H9 (cell line): ENCODE data around the gene LRRC74B. TPM values are rescaled to one million over a fixed set of nuclear protein-coding genes. Genes with fewer than 3 reads are reported as not detected.

ENCODE experiments used
- DNase-seq: peaks from one replicate; pipeline ENCODE4 v3.0.0-alpha.2; 2017
- H2AFZ ChIP-seq: one replicate; pipeline ENCODE4 v1.6.1; 2013; ENCODE audit warnings: mild to moderate bottlenecking, low read length, control low read depth, moderate library complexity
- H2AK5ac ChIP-seq: 2 replicates; pipeline ENCODE4 v1.6.1; 2013; ENCODE audit warnings: low read length, control low read depth, mixed read lengths; ENCODE audit not compliant: insufficient read length
- H2BK120ac ChIP-seq: one replicate; pipeline ENCODE4 v1.6.1; 2013; ENCODE audit warnings: low read depth, mild to moderate bottlenecking, low read length, control low read depth, inconsistent platforms; ENCODE audit not compliant: poor library complexity, severe bottlenecking
- H2BK12ac ChIP-seq: 2 replicates; pipeline ENCODE4 v1.6.1; 2013; ENCODE audit warnings: low read length, control low read depth, mixed read lengths, low read depth; ENCODE audit not compliant: insufficient read length
- H2BK15ac ChIP-seq: 2 replicates; pipeline ENCODE4 v1.6.1; 2013; ENCODE audit warnings: low read depth, low read length, control low read depth
- H2BK20ac ChIP-seq: one replicate; pipeline ENCODE4 v1.6.1; 2013; ENCODE audit warnings: low read depth, mild to moderate bottlenecking, low read length, control low read depth, inconsistent platforms; ENCODE audit not compliant: poor library complexity, severe bottlenecking
- H2BK5ac ChIP-seq: 2 replicates; pipeline ENCODE4 v1.6.1; 2013; ENCODE audit warnings: low read length, control low read depth, mixed read lengths; ENCODE audit not compliant: insufficient read length
- H3K14ac ChIP-seq: 2 replicates; pipeline ENCODE4 v1.6.1; 2013; ENCODE audit warnings: low read length, control low read depth; ENCODE audit not compliant: insufficient read depth
- H3K18ac ChIP-seq: 2 replicates; pipeline ENCODE4 v1.6.1; 2013; ENCODE audit warnings: low read depth, mild to moderate bottlenecking, mixed read lengths, low read length, control low read depth; ENCODE audit not compliant: insufficient read length
- H3K23ac ChIP-seq: 2 replicates; pipeline ENCODE4 v1.6.1; 2013; ENCODE audit warnings: low read length, control low read depth, mixed read lengths, low read depth; ENCODE audit not compliant: insufficient read length
- H3K23me2 ChIP-seq: 2 replicates; pipeline ENCODE4 v1.6.1; 2013; ENCODE audit warnings: low read depth, mild to moderate bottlenecking, mixed read lengths, low read length, control low read depth; ENCODE audit not compliant: insufficient read length, poor library complexity, severe bottlenecking
- H3K27ac ChIP-seq: 2 replicates; pipeline ENCODE4 v1.5.1; 2013; ENCODE audit warnings: low read length, control low read depth, mixed read lengths, low read depth; ENCODE audit not compliant: insufficient read length
- H3K27me3 ChIP-seq: 2 replicates; pipeline ENCODE4 v1.6.1; 2013; ENCODE audit warnings: low read length, control low read depth, inconsistent platforms; ENCODE audit not compliant: insufficient read depth
- H3K4ac ChIP-seq: 2 replicates; pipeline ENCODE4 v1.6.1; 2013; ENCODE audit warnings: low read depth, mild to moderate bottlenecking, control low read depth, inconsistent platforms, low read length, moderate library complexity
- H3K4me1 ChIP-seq: 2 replicates; pipeline ENCODE4 v1.6.1; 2013; ENCODE audit warnings: low read length, control low read depth, inconsistent platforms; ENCODE audit not compliant: insufficient read depth
- H3K4me2 ChIP-seq: 2 replicates; pipeline ENCODE4 v1.6.1; 2013; ENCODE audit warnings: low read length, control low read depth, mixed read lengths; ENCODE audit not compliant: insufficient read length, insufficient read depth
- H3K56ac ChIP-seq: 2 replicates; pipeline ENCODE4 v1.6.1; 2013; ENCODE audit warnings: low read depth, mild to moderate bottlenecking, mixed read lengths, low read length, control low read depth; ENCODE audit not compliant: insufficient read length
- H3K79me1 ChIP-seq: 2 replicates; pipeline ENCODE4 v1.6.1; 2013; ENCODE audit warnings: low read depth, mild to moderate bottlenecking, moderate library complexity, low read length, control low read depth, inconsistent platforms; ENCODE audit not compliant: insufficient read depth, poor library complexity, severe bottlenecking
- H3K79me2 ChIP-seq: 2 replicates; pipeline ENCODE4 v1.6.1; 2013; ENCODE audit warnings: low read length, control low read depth, inconsistent platforms; ENCODE audit not compliant: insufficient read depth
- H3K9ac ChIP-seq: 2 replicates; pipeline ENCODE4 v1.6.1; 2013; ENCODE audit warnings: low read length, control low read depth, mixed read lengths; ENCODE audit not compliant: insufficient read length; ENCODE audit errors: extremely low read depth
- H3K9me3 ChIP-seq: one replicate; pipeline ENCODE4 v1.6.1; 2013; ENCODE audit warnings: low read depth, low read length, inconsistent platforms; ENCODE audit not compliant: control insufficient read depth
- H3T11ph ChIP-seq: one replicate; pipeline ENCODE4 v1.6.1; 2013; ENCODE audit warnings: mild to moderate bottlenecking, low read length, control low read depth, inconsistent platforms
- H4K20me1 ChIP-seq: one replicate; pipeline ENCODE4 v1.6.1; 2013; ENCODE audit not compliant: control insufficient read depth, insufficient read length, insufficient read depth
- H4K5ac ChIP-seq: 2 replicates; pipeline ENCODE4 v1.6.1; 2013; ENCODE audit warnings: low read depth, mild to moderate bottlenecking, mixed read lengths, low read length, control low read depth; ENCODE audit not compliant: insufficient read length
- H4K8ac ChIP-seq: replicated peaks from 2 replicates; pipeline ENCODE4 v1.6.1; 2013; ENCODE audit warnings: low read length, control low read depth, mixed read lengths, low read depth; ENCODE audit not compliant: insufficient read length
- H4K91ac ChIP-seq: 2 replicates; pipeline ENCODE4 v1.6.1; 2013; ENCODE audit warnings: low read depth, mild to moderate bottlenecking, moderate library complexity, mixed read lengths, low read length, control low read depth; ENCODE audit not compliant: insufficient read length
- H3K27ac Mint-ChIP-seq, 3 experiments: 2 replicates in 2 of 3; 3 replicates in 1 of 3; pipeline ENCODE4 v1.8.0; 2020 to 2021; ENCODE audit warnings: mixed read lengths in 3 of 3, mild to moderate bottlenecking in 1 of 3, moderate library complexity in 1 of 3
- H3K27me3 Mint-ChIP-seq: 2 replicates; pipeline ENCODE4 v1.8.0; 2021; ENCODE audit warnings: low read depth, mild to moderate bottlenecking, moderate library complexity, mixed read lengths
- H3K36me3 Mint-ChIP-seq, 3 experiments: 2 replicates in 2 of 3; 3 replicates in 1 of 3; pipeline ENCODE4 v1.8.0; 2020 to 2021; ENCODE audit warnings: low read depth in 3 of 3, mixed read lengths in 3 of 3; ENCODE audit not compliant: insufficient read depth in 1 of 3
- H3K4me1 Mint-ChIP-seq, 2 experiments: 2 replicates each; pipeline ENCODE4 v1.8.0; 2020; ENCODE audit warnings: mixed read lengths in 2 of 2
- H3K4me3 Mint-ChIP-seq, 2 experiments: 2 replicates in 1 of 2; 3 replicates in 1 of 2; pipeline ENCODE4 v1.8.0; 2020 to 2021; ENCODE audit warnings: mild to moderate bottlenecking in 2 of 2, mixed read lengths in 2 of 2, moderate library complexity in 1 of 2
- H3K9me3 Mint-ChIP-seq, 2 experiments: 2 replicates in 1 of 2; 3 replicates in 1 of 2; pipeline ENCODE4 v1.8.0; 2020; ENCODE audit warnings: mild to moderate bottlenecking in 2 of 2, mixed read lengths in 2 of 2, moderate library complexity in 1 of 2
- WGBS: extraction: QIAGEN DNeasy Blood & Tissue Kit; methylation state at CpG from one replicate; pipeline ENCODE4 v1.1.7; 2013; ENCODE audit warnings: missing lambda C conversion rate, low lambda C conversion rate, mixed read lengths; ENCODE audit not compliant: insufficient read length; ENCODE audit errors: extremely low coverage; 5-methylcytosine and 5-hydroxymethylcytosine counted together
- total RNA-seq: library from RNA; stranded (reverse); gene quantifications from 2 replicates; pipeline ENCODE4 v1.2.1, GENCODE V29; 2021
- TF ChIP-seq, protein P1 (sequence below): fragments of 200-600 bp; sonication (generic); conservative IDR thresholded peaks from 3 replicates; pipeline ENCODE4 v1.8.0; 2021; ENCODE audit warnings: antibody characterized with exemption, mild to moderate bottlenecking

Gene LRRC74B
- total RNA-seq, 1 experiment from 2014 or later, result not detected

DNA sequence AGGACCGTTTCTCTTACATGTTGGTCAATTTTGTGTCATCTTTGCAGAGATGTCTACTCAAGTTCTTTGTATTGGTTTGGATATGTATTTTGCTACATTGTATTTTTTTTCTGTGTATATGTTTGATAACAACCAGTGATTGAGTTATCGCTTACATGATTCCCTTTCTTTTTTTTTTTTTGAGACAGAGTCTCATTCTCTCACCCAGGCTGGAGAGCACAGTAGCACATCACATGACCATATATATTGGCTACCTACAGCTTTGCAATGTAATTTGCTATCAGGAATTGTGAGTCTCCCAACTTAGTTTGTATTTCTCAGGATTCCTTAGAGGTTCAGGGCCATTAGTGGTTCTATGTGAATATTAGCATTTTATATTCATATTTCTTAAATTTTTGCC is 59.5 kb downstream of the LRRC74B start:
- no peak overlapping the region for H3T11ph ChIP-seq
- no peak overlapping the region for H2BK20ac ChIP-seq
- H2AK5ac ChIP-seq, result no peak overlapping the region
- no peak overlapping the region for H4K5ac ChIP-seq
- no peak overlapping the region for H3K14ac ChIP-seq
- Mint-ChIP-seq H3K9me3 (no peaks in the 10 kb centered on the region), H3K36me3 (no peaks in the 10 kb centered on the region), H3K27ac (no peak overlapping the region), H3K4me3 (no peak overlapping the region), H3K27me3 (peaks cover 32% of the 10 kb centered on the region), H3K4me1 (peaks cover 10 to 15% of the 10 kb centered on the region in 2 experiments)
- TF ChIP-seq, protein P1, sequence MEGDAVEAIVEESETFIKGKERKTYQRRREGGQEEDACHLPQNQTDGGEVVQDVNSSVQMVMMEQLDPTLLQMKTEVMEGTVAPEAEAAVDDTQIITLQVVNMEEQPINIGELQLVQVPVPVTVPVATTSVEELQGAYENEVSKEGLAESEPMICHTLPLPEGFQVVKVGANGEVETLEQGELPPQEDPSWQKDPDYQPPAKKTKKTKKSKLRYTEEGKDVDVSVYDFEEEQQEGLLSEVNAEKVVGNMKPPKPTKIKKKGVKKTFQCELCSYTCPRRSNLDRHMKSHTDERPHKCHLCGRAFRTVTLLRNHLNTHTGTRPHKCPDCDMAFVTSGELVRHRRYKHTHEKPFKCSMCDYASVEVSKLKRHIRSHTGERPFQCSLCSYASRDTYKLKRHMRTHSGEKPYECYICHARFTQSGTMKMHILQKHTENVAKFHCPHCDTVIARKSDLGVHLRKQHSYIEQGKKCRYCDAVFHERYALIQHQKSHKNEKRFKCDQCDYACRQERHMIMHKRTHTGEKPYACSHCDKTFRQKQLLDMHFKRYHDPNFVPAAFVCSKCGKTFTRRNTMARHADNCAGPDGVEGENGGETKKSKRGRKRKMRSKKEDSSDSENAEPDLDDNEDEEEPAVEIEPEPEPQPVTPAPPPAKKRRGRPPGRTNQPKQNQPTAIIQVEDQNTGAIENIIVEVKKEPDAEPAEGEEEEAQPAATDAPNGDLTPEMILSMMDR, result no peak
- H4K8ac ChIP-seq, result no peak overlapping the region
- no peak overlapping the region for H3K56ac ChIP-seq
- DNase-seq, result no peak
- H3K4me1 ChIP-seq, result no peaks in the 10 kb centered on the region; the same call in 1 of the 2 replicates
- no peak overlapping the region for H2AFZ ChIP-seq
- WGBS, result no CpG with 5 or more reads among the region's 2 CpGs
- no peaks in the 10 kb centered on the region for H3K27me3 ChIP-seq
- no peak overlapping the region for H3K18ac ChIP-seq
- H3K27ac ChIP-seq, result no peak overlapping the region
- no peak overlapping the region for H2BK120ac ChIP-seq
- no peak overlapping the region for H2BK5ac ChIP-seq
- no peak overlapping the region for H3K4me2 ChIP-seq
- no peak overlapping the region for H2BK15ac ChIP-seq
- no peak overlapping the region for H4K91ac ChIP-seq
- H3K4ac ChIP-seq, result no peak overlapping the region
- no peaks in the 10 kb centered on the region for H3K79me2 ChIP-seq
- no peak overlapping the region for H3K23ac ChIP-seq
- no peaks in the 10 kb centered on the region for H3K9me3 ChIP-seq
- no peaks in the 10 kb centered on the region for H4K20me1 ChIP-seq
- H3K9ac ChIP-seq, result no peak overlapping the region
- no peak overlapping the region for H2BK12ac ChIP-seq
- no peaks in the 10 kb centered on the region for H3K79me1 ChIP-seq
- no peaks in the 10 kb centered on the region for H3K23me2 ChIP-seq
